ENCODE data around the gene NFIC. TPM values are rescaled to one million over a fixed set of nuclear protein-coding genes. Genes with fewer than 3 reads are reported as not detected.

NFIC gene
- total RNA-seq, 1 donor from 2014 or later: 17.8 TPM

GRCh38 chr19:3411636-3412035 is 45.3 kb downstream of the NFIC start:
- TF ChIP-seq CTCF (conservative IDR thresholded peaks at IDR 0.05): no peak
- peaks cover 8% of the 10 kb centered on the region for H3K27me3 Mint-ChIP-seq
- peaks cover 9% of the 10 kb centered on the region for H3K4me1 Mint-ChIP-seq (ENCODE audit: unreplicated experiment)
- no peak overlapping the region for H3K4me3 Mint-ChIP-seq
- H3K9me3 Mint-ChIP-seq: no peaks in the 10 kb centered on the region
- H3K36me3 Mint-ChIP-seq: no peaks in the 10 kb centered on the region
- no peak overlapping the region for H3K27ac Mint-ChIP-seq
- no peak for DNase-seq (ENCODE audit: extremely low spot score, unreplicated experiment)

DNA sequence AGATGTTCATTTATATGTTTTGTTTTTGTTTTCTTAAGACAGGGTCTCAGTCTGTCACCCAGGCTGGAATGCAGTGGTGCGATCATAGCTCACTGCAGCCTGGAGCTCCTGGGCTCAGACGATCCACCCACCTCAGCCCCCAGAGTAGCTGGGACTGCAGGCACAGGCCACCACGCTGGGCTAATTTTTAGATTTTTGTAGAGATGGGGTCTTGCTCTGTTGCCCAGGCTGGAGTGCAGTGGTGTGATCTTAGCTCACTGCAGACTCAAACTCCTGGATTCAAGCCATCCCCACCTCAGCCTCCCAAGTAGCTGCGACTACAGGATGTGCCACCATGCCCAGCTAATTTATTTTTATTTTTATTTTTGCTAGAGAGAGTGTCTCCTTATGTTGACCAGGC is 45.7 kb downstream of the NFIC start:
- DNase-seq (ENCODE audit: extremely low spot score, unreplicated experiment): no peak
- Mint-ChIP-seq H3K4me1 (ENCODE audit: unreplicated experiment) (peaks cover 9% of the 10 kb centered on the region), H3K27ac (no peak overlapping the region), H3K4me3 (no peak overlapping the region), H3K36me3 (no peaks in the 10 kb centered on the region), H3K9me3 (no peaks in the 10 kb centered on the region), H3K27me3 (peaks cover 8% of the 10 kb centered on the region)
- no peak for TF ChIP-seq CTCF (conservative IDR thresholded peaks at IDR 0.05)

DNA sequence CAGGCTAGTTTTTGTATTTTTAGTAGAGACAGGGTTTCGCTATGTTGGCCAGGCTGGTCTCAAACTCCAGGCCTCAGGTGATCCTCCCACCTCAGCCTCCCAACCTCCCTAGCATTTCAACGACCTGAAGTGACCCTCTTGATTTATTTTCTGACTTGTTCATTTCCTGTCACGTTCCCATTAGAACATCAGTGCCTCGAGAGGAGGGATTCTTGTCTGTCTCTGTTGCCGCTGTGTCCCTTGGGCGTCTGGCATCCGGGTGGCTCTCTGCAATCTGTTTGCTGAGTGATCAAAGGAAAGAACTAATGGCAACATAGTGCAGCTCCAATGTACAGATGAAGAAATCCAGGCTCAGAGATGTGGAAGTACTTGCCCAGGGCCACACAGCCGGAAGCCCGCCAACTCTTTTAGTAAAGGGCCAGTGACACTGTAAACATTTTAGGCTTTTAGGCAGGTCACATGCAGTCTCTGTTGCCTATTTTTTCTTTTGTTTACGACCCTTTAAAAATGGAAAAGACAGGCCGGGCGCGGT is 47.5 kb downstream of the NFIC start:
- H3K27ac Mint-ChIP-seq: peak overlapping the region; percentile 64
- no peak for DNase-seq (ENCODE audit: extremely low spot score, unreplicated experiment)
- H3K27me3 Mint-ChIP-seq: peaks cover 8% of the 10 kb centered on the region
- peaks cover 9% of the 10 kb centered on the region for H3K4me1 Mint-ChIP-seq (ENCODE audit: unreplicated experiment)
- no peak for TF ChIP-seq CTCF (conservative IDR thresholded peaks at IDR 0.05)
- H3K4me3 Mint-ChIP-seq: no peak overlapping the region
- H3K9me3 Mint-ChIP-seq: no peaks in the 10 kb centered on the region
- H3K36me3 Mint-ChIP-seq: no peaks in the 10 kb centered on the region

DNA sequence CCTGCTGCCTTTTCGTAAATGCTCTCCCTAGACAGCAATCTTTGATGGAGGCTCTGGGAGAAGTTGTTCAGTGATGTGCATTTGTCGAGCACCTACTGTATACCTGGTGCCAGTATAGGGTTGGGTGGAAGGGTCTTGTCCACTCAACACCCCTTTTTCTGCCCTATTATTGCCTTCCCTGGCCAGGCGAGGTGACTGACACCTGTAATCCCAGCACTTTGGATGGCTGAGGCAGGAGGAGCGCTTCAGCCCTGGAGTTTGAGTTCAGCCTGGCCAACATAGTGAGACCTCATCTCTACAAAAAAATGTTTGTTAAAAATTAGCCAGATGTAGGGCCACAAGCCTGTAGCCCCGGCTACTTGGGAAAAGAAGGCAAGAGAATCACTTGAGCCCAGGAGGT is 49.3 kb downstream of the NFIC start:
- Mint-ChIP-seq H3K27me3 (peaks cover 3% of the 10 kb centered on the region), H3K36me3 (no peaks in the 10 kb centered on the region)
- no peak for TF ChIP-seq CTCF (conservative IDR thresholded peaks at IDR 0.05)

GRCh38 chr19:3420244-3420755 is 53.9 kb downstream of the NFIC start:
- Mint-ChIP-seq H3K36me3 (no peaks in the 10 kb centered on the region), H3K9me3 (no peaks in the 10 kb centered on the region), H3K4me1 (ENCODE audit: unreplicated experiment) (no peaks in the 10 kb centered on the region), H3K27me3 (no peaks in the 10 kb centered on the region), H3K27ac (no peak overlapping the region), H3K4me3 (no peak overlapping the region)
- no peak for TF ChIP-seq CTCF (conservative IDR thresholded peaks at IDR 0.05)
- DNase-seq (ENCODE audit: extremely low spot score, unreplicated experiment): no peak

More for the DNA sequence above, 49.3 kb downstream of the NFIC start:
- DNase-seq (ENCODE audit: extremely low spot score, unreplicated experiment): no peak
- H3K4me3 Mint-ChIP-seq: no peak overlapping the region
- no peaks in the 10 kb centered on the region for H3K9me3 Mint-ChIP-seq
- peaks cover 9% of the 10 kb centered on the region for H3K4me1 Mint-ChIP-seq (ENCODE audit: unreplicated experiment)
- no peak overlapping the region for H3K27ac Mint-ChIP-seq
